Measurements from ENCODE around the gene CPNE4.
A peak's percentile ranks its signal among the peaks of the same experiment; 100 is the strongest.
"Not testable (repeated sequence)": the region's sequence is repeated elsewhere in the genome, so short reads cannot be mapped to it uniquely, and the experiment has no call there.

Gene CPNE4

DNA sequence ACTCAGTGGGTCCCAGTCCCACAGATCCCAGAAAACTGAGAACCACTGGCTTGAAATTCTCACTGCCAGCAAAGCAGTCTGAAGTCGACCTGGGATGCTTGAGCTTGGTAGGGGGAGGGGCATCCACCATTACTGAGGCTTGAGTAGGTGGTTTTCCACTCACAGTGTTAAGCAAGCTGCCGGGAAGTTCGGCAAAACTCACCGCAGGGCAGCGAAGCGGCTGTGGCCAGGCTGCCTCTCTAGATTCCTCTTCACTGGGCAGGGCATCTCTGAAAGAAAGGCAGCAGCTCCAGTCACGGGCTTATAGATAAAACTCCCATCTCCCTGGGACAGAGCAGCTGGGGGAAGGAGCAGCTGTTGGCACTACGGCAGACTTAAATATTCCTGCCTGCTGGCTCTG is 71.4 kb downstream of the CPNE4 start:
- Mint-ChIP-seq H3K27me3 (peaks cover 13% of the 10 kb centered on the region), H3K9me3 (peaks cover 18% of the 10 kb centered on the region), H3K4me1 (ENCODE audit: low read depth) (peaks cover 39% of the 10 kb centered on the region)
- H3K27ac Mint-ChIP-seq; H3K36me3 Mint-ChIP-seq (ENCODE audit: low read depth); intact Hi-C loops (cut with micrococcal nuclease); H3K4me3 Mint-ChIP-seq: not testable (repeated sequence)

DNA sequence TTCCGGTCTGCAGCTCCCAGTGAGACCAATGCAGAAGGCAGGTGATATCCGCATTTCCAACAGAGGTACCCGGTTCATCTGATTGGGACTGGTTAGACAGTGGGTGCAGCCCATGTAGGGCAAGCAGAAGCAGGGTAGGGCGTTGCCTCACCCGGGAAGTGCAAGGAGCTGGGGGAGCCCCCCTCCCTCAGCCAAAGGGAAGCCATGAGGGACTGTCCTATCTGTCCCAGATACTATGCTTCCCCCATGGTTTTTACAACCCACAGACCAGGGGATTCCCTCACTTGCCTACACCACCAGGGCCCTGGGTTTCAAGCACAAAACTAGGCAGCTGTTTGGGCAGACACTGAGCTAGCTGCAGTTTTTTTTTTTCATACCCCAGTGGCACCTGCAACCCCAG is 71.8 kb downstream of the CPNE4 start:
- no peaks in the 10 kb centered on the region for H3K36me3 Mint-ChIP-seq (ENCODE audit: low read depth)
- no peak overlapping the region for H3K27ac Mint-ChIP-seq
- H3K4me1 Mint-ChIP-seq (ENCODE audit: low read depth): peaks cover 34% of the 10 kb centered on the region
- peaks cover 18% of the 10 kb centered on the region for H3K9me3 Mint-ChIP-seq
- intact Hi-C loops (cut with micrococcal nuclease): no loop called here
- peaks cover 13% of the 10 kb centered on the region for H3K27me3 Mint-ChIP-seq
- no peak overlapping the region for H3K4me3 Mint-ChIP-seq

DNA sequence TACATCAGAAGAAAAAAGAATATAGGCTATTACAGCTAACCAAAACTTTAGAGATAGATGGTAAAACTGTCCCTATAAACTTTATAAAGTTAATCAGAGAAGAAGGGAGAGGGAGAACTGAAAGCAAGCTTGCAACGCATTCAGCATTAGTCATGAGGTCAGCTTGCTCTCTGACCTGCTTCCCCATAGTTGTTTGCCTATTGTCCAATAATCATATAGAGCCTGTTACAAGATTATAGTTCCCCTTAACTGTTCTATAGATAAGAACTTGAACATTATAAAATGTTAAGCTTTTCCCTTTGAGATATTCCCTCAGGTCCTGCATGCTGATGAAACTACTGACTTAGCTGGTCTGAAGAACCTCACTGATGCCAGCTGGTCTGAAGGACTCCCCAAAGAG is 74.5 kb downstream of the CPNE4 start:
- Mint-ChIP-seq H3K4me3 (peak overlapping the region; percentile 4), H3K4me1 (ENCODE audit: low read depth) (peaks cover 45% of the 10 kb centered on the region), H3K27me3 (peaks cover under 1% of the 10 kb centered on the region), H3K9me3 (peaks cover 4% of the 10 kb centered on the region), H3K27ac (peak overlapping the region; percentile 81), H3K36me3 (ENCODE audit: low read depth) (no peaks in the 10 kb centered on the region)
- intact Hi-C loops (cut with micrococcal nuclease): no loop called here

DNA sequence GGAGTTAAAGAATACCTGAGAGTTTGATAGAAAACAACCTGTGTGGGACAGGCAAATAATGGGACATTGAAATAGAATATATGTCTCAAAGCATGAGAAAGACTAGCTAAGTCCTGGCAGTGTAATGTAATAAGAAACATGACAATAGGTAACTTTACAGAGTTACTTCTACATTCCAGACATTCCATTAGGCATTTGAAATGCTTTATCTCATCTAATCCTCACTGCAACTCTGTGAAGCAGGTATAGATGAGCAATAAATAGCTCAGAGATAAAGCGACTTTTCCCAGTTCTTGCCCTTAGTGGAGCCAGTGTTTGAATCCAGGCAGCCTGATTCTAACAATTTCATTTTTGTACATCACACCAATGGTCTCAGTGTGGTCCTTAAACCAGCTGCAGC is 76.8 kb downstream of the CPNE4 start:
- Mint-ChIP-seq H3K4me3 (no peak overlapping the region), H3K27ac (no peak overlapping the region), H3K4me1 (ENCODE audit: low read depth) (peaks cover 48% of the 10 kb centered on the region)

DNA sequence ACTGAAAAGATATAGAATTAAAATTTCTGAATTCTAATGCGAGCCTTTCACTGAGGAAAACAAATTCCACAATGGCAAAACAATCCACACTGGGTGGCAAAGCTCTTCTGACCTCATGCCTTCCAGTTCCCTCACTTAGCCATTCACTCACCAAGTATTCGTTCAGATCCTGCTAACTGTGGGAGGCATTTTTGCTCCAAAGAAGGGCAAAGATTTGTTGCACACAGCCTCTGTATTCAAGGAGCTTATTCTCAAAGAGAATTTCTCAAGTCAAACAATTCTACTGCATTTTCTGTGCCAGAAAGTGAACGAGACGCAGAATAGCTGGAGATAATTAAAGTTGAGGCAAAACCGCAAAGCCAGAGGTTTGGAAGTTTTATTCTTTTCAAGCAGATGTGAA is 77.3 kb downstream of the CPNE4 start:
- no peak overlapping the region for H3K4me3 Mint-ChIP-seq
- H3K27me3 Mint-ChIP-seq: no peaks in the 10 kb centered on the region
- H3K27ac Mint-ChIP-seq: no peak overlapping the region
- no peaks in the 10 kb centered on the region for H3K36me3 Mint-ChIP-seq (ENCODE audit: low read depth)
- peaks cover 45% of the 10 kb centered on the region for H3K4me1 Mint-ChIP-seq (ENCODE audit: low read depth)
- H3K9me3 Mint-ChIP-seq: no peaks in the 10 kb centered on the region
- intact Hi-C loops (cut with micrococcal nuclease): no loop called here

More for the DNA sequence above, 76.8 kb downstream of the CPNE4 start:
- intact Hi-C loops (cut with micrococcal nuclease): no loop called here
- H3K27me3 Mint-ChIP-seq: no peaks in the 10 kb centered on the region
- H3K9me3 Mint-ChIP-seq: no peaks in the 10 kb centered on the region
- H3K36me3 Mint-ChIP-seq (ENCODE audit: low read depth): no peaks in the 10 kb centered on the region

DNA sequence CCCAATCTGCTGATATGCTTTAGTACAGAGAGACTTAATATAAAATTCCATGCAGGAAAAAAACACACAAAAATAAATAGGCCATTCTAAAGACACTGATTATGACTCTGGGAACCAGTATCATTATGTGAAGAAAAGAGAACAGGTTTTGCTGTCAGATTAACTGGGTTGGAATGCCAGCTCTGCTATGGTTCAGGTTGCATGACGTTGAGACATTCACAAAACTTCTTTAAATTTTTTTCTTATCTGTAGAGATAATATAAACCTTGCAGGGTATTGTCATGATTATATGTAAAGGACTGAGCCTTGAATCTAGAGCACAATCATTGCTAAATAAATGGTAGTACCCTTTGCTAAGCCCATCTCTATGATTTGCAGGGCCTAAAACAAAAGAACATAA is 86.0 kb downstream of the CPNE4 start:
- Mint-ChIP-seq H3K4me1 (ENCODE audit: low read depth) (peaks cover 7% of the 10 kb centered on the region), H3K9me3 (no peaks in the 10 kb centered on the region), H3K27me3 (peaks cover 14% of the 10 kb centered on the region), H3K27ac (no peak overlapping the region), H3K4me3 (no peak overlapping the region), H3K36me3 (ENCODE audit: low read depth) (no peaks in the 10 kb centered on the region)
- intact Hi-C loops (cut with micrococcal nuclease): no loop called here

DNA sequence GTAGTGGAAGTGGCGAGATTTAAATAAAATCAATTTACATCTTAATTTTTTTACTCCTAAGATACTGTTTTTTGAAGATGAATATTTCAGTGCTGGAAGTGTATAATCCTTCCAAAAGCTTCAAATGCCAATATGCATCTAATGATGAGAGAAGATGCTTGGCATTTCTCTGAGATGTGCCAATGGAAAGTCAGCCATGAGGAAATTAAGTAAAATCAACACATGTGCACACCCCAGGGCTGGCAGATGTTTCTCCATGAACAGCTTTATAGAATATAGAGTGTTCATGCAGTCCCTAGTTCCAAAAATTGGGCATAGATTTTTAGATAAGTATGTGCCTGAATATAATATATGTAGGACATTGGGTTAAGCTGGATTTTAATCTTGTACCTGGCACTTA is 90.1 kb downstream of the CPNE4 start:
- Mint-ChIP-seq H3K36me3 (ENCODE audit: low read depth) (no peaks in the 10 kb centered on the region), H3K9me3 (no peaks in the 10 kb centered on the region), H3K4me3 (no peak overlapping the region), H3K27ac (no peak overlapping the region), H3K27me3 (peaks cover 20% of the 10 kb centered on the region), H3K4me1 (ENCODE audit: low read depth) (peaks cover 7% of the 10 kb centered on the region)
- intact Hi-C loops (cut with micrococcal nuclease): no loop called here

DNA sequence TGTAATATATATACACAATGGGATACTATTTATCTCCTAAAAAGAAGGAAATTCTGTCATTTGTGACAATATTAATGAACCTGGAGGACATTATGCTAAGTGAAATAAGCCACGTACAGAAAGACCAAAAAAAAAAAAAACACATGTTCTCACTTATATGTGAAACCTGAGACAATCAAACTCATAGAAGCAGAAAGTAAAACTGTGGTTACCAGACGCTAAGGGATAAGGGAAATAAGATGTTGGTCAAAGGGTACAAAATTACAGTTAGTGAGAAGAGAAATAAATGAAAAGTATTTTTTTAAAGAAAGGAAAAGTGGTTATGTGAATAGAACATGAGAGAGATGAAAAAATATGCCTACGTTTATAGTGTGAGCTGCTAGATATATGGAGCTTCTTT is 101.1 kb downstream of the CPNE4 start:
- intact Hi-C loops (cut with micrococcal nuclease): no loop called here
- H3K4me3 Mint-ChIP-seq: no peak overlapping the region
- H3K4me1 Mint-ChIP-seq (ENCODE audit: low read depth): no peaks in the 10 kb centered on the region
- H3K36me3 Mint-ChIP-seq (ENCODE audit: low read depth): no peaks in the 10 kb centered on the region
- H3K27ac Mint-ChIP-seq: no peak overlapping the region
- H3K27me3 Mint-ChIP-seq: peaks cover 12% of the 10 kb centered on the region
- H3K9me3 Mint-ChIP-seq: peaks cover 10% of the 10 kb centered on the region

DNA sequence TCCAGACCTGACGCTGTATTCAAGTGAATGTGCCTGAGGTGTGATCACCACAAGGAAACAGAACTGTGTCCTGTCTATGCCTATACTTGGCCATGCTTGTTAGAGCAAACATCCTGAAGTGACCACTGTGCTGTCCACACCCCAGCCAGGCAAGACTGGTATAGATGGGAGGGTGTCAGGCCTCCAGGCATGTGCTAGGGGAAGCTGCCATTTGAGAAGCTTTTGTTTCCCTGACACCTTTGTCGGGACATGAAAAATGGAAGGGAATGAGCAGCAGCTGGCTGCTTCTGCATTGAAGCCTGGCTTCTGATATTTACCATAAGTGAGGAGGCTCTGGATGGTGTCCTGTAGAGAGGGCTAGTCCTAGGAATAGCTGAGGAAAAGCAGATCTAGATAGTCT is 106.2 kb downstream of the CPNE4 start:
- Mint-ChIP-seq H3K4me1 (ENCODE audit: low read depth) (no peaks in the 10 kb centered on the region), H3K36me3 (ENCODE audit: low read depth) (no peaks in the 10 kb centered on the region), H3K4me3 (no peak overlapping the region), H3K9me3 (no peaks in the 10 kb centered on the region), H3K27ac (no peak overlapping the region), H3K27me3 (peaks cover 19% of the 10 kb centered on the region)
- intact Hi-C loops (cut with micrococcal nuclease): no loop called here

DNA sequence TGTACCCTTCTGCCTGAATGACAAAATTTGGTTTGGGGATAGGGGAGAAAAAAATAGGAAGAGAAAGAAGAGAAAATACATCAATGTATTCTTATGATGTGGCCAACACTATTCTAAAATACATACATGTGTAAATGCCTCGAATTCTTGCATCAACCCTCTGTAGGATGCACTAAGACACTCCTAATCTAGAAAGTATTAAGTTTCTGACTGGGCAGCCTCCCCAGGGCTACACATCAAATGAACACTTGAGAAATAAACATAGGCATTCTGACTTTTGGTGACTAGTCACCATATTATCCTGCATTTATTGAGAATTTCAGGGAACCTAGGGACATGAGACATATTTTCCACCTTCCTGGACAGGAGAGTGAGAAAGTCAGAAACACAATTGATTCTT is 109.2 kb downstream of the CPNE4 start:
- Mint-ChIP-seq H3K27ac (no peak overlapping the region), H3K4me1 (ENCODE audit: low read depth) (no peaks in the 10 kb centered on the region), H3K4me3 (no peak overlapping the region), H3K36me3 (ENCODE audit: low read depth) (no peaks in the 10 kb centered on the region), H3K27me3 (peaks cover 17% of the 10 kb centered on the region), H3K9me3 (no peaks in the 10 kb centered on the region)
- intact Hi-C loops (cut with micrococcal nuclease): no loop called here

DNA sequence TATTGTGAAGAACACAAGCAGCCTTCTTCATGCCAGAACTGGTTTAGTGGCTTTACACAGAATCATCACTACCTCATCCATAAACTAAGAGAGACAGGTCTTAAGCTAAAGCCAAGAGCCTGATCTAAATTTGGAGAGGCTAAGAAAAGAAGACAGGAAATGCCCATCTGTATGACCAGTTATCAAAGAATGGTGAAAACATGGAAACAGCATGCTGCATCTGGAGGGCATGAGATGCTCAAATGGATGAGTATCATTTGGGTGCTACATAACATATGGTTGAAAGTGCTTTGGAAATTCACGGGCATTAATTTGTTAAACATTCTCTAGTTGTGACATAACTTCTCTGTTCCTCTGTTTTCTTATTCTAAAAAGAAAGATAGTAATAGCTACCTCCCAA is 112.5 kb downstream of the CPNE4 start:
- Mint-ChIP-seq H3K4me3 (no peak overlapping the region), H3K4me1 (ENCODE audit: low read depth) (no peaks in the 10 kb centered on the region), H3K27ac (no peak overlapping the region), H3K36me3 (ENCODE audit: low read depth) (no peaks in the 10 kb centered on the region), H3K9me3 (no peaks in the 10 kb centered on the region), H3K27me3 (peaks cover 10% of the 10 kb centered on the region)
- intact Hi-C loops (cut with micrococcal nuclease): no loop called here

DNA sequence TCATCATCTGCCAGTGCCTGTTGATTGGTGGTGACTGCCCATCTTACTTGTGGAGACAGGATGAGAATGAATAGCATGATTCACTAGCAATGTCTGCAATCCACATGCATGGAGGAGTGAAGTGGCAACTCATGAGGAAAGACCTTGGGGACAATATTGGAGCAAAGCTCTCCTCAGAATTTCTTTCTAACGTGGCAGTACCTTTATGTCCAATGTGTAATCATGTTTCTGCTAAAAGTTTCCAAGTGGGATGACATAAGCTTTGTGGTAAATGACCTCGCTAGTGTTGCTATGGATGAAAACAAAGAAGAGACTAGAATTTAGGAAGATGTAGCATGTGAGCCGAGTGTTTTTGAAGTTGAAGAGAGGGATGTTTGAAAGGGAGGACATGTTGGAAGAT is 117.8 kb downstream of the CPNE4 start:
- Mint-ChIP-seq H3K27ac (no peak overlapping the region), H3K36me3 (ENCODE audit: low read depth) (no peaks in the 10 kb centered on the region), H3K9me3 (no peaks in the 10 kb centered on the region), H3K4me3 (no peak overlapping the region), H3K27me3 (peaks cover 3% of the 10 kb centered on the region), H3K4me1 (ENCODE audit: low read depth) (peaks cover 5% of the 10 kb centered on the region)
- intact Hi-C loops (cut with micrococcal nuclease): no loop called here

DNA sequence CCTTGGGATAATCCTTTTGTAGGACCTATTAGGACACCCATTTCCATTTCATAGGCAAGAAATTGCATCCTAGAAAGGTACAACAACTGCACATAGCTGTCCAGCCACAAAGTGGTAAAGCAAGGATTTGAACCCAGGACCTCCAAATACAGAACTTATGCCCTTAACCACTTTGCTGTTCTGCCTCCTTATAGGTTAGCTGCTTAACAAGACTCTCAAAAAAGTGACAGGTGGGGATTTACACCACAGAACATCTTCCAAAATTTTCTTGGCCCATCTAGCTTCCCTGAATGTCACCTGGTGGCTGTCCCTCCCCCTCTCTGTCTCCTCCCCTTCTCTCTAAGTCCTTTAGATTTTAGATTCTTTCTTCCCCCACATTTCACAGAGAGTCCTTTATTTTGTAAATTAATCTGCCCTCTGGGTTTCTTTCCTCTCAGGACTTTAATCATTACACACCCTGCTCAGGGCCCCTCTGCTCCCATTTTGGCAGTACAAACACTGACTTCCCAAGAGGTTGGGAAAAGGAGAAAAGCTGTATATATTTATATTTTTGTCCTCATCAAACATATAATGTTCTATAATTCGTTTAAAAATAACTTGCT is 120.6 kb downstream of the CPNE4 start:
- H3K4me3 Mint-ChIP-seq: no peak overlapping the region
- H3K4me1 Mint-ChIP-seq (ENCODE audit: low read depth): peaks cover 5% of the 10 kb centered on the region
- H3K27me3 Mint-ChIP-seq: peaks cover 3% of the 10 kb centered on the region
- intact Hi-C loops (cut with micrococcal nuclease): no loop called here
- no peaks in the 10 kb centered on the region for H3K9me3 Mint-ChIP-seq
- H3K27ac Mint-ChIP-seq: no peak overlapping the region
- H3K36me3 Mint-ChIP-seq (ENCODE audit: low read depth): no peaks in the 10 kb centered on the region

DNA sequence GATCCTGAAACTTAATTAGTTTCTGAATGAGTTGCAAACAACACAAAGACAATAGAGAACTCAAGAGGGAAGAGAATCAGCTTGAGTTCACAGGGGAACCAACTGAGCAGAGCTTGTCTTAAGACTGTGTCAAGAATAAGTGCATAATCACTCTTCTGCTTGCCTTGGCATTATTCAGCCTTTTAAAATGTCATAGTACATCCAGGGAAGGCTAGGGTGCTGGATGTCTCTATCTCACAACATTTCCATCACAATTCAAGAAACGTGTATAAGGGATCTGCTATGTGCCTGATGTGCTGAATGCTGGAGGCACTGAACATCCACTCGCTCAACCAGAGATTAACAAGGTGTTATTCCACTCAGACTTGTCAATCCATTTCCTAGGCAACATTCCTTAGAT is 122.6 kb downstream of the CPNE4 start:
- no peak overlapping the region for H3K27ac Mint-ChIP-seq
- peaks cover 3% of the 10 kb centered on the region for H3K27me3 Mint-ChIP-seq
- H3K4me1 Mint-ChIP-seq (ENCODE audit: low read depth): peaks cover 5% of the 10 kb centered on the region
- H3K36me3 Mint-ChIP-seq (ENCODE audit: low read depth): no peaks in the 10 kb centered on the region
- H3K4me3 Mint-ChIP-seq: no peak overlapping the region
- H3K9me3 Mint-ChIP-seq: no peaks in the 10 kb centered on the region
- intact Hi-C loops (cut with micrococcal nuclease): no loop called here

DNA sequence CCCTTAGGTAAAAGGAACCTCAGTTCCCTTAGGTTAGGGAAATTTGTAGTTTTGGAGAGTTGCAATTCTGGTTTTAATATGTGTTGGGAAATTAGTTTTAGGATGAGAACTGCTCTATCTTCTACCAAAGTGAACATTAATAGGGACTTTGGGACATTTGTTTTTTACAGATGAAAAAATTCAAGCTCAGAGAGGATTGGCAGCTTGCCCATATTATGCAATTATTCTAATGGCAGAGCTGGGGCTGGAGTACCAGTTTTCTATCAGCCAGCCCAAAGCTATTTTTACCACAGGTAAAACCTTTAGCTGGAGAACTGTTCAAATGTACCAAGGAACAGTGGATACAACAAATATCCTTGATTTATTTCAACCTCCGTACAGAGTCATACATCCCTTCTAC is 127.0 kb downstream of the CPNE4 start:
- Mint-ChIP-seq H3K36me3 (ENCODE audit: low read depth) (no peaks in the 10 kb centered on the region), H3K4me3 (no peak overlapping the region), H3K27ac (no peak overlapping the region), H3K27me3 (peaks cover 2% of the 10 kb centered on the region), H3K4me1 (ENCODE audit: low read depth) (no peaks in the 10 kb centered on the region), H3K9me3 (no peaks in the 10 kb centered on the region)
- intact Hi-C loops (cut with micrococcal nuclease): loop anchor here (1.0 kb wide), 1 partner anchor 30 kb away; no protein-coding TSS in a partner anchor

All from dendritic cell treated with granulocyte-macrophage colony-stimulating factor and Interleukin-4, amounts not matched to agents 40 ng/mL and 50 ng/mL, for 4 days (primary cell).